GM23248 (cell line): Measurements from ENCODE around the gene TUSC2.

Experiments used
- EZH2 ChIP-seq: fragments of 200-600 bp; sonication (generic); IDR thresholded peaks from 2 replicates; pipeline ENCODE4 v1.6.1; 2018; ENCODE audit warnings: antibody characterized with exemption, mild to moderate bottlenecking; ENCODE audit not compliant: insufficient read depth, poor library complexity, severe bottlenecking
- EZH2phosphoT487 ChIP-seq: fragments of 200-600 bp; sonication (generic); IDR thresholded peaks from 2 replicates; pipeline ENCODE4 v1.6.1; 2018; ENCODE audit warnings: antibody characterized with exemption, moderate library complexity, mild to moderate bottlenecking, low read depth; ENCODE audit not compliant: insufficient read depth

DNA sequence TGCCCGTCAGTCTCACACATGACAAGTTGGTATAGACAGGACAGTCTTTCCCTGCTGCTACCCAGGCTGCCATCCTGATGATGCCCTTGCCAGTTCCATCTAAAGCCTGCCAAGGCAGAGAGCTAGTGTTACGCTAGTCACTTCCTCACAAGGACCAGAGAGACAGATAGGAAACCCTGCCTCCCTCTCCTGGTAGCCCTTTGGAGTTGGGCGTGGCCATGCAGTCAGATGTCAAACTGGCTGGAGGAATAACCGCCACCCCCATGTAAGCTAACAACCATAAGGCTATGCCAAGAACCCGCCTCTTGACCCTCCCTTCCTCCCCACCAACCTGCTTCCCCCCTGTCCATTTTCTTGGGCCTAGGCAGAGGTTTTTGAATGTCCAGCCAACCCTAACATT is 28.5 kb upstream of the TUSC2 start:
- TF ChIP-seq EZH2 (no peak), EZH2phosphoT487 (no peak)
